Fibroblast of skin of right quadriceps (primary cell): ENCODE data around the gene PCDHGB3.
"Not testable (repeated sequence)": the region's sequence is repeated elsewhere in the genome, so short reads cannot be mapped to it uniquely, and the experiment has no call there.

Source experiments
- DNase-seq: peaks from one replicate; pipeline ENCODE4 v3.0.0-alpha.2; 2013

PCDHGB3 gene

GRCh38 chr5:141369994-141370848, at the start of gene PCDHGB3:
PCDHGB3 (plus strand) TSS chr5:141370242; CDS start chr5:141370395, 153 bp downstream.
- peak; percentile 64 for DNase-seq

GRCh38 chr5:141322261-141322660, 47.8 kb upstream of the PCDHGB3 start:
- no peak for DNase-seq

GRCh38 chr5:141326088-141326854, 43.8 kb upstream of the PCDHGB3 start:
- peak; percentile 67 for DNase-seq

- DNase-seq: no peak
Observed at GRCh38 chr5:141328231-141328630, 41.8 kb upstream of the PCDHGB3 start.

- DNase-seq: no peak
Observed at GRCh38 chr5:141330299-141331080, 39.6 kb upstream of the PCDHGB3 start, which contains the start of gene PCDHGA1. PCDHGA1 (plus strand) TSS chr5:141330514.

- not testable (repeated sequence) for DNase-seq
Observed at GRCh38 chr5:141332571-141332970, 37.5 kb upstream of the PCDHGB3 start.

GRCh38 chr5:141338538-141339306, 31.3 kb upstream of the PCDHGB3 start, which contains the start of gene PCDHGA2:
PCDHGA2 (plus strand) TSS chr5:141338760.
- DNase-seq: peak; percentile 48

- DNase-seq: not testable (repeated sequence)
Observed at GRCh38 chr5:141340781-141341354, 29.2 kb upstream of the PCDHGB3 start.

- no peak for DNase-seq
Observed at GRCh38 chr5:141342773-141343172, 27.3 kb upstream of the PCDHGB3 start.

GRCh38 chr5:141343242-141343952, 26.6 kb upstream of the PCDHGB3 start, which contains the start of gene PCDHGA3:
PCDHGA3 (plus strand) TSS chr5:141343829; CDS start chr5:141344034, 205 bp downstream.
- peak; percentile 57 for DNase-seq

- no peak for DNase-seq
Observed at GRCh38 chr5:141343953-141344463, 26.0 kb upstream of the PCDHGB3 start.

GRCh38 chr5:141345327-141345726, 24.7 kb upstream of the PCDHGB3 start:
- DNase-seq: no peak

GRCh38 chr5:141346017-141346416, 24.0 kb upstream of the PCDHGB3 start:
- not testable (repeated sequence) for DNase-seq

- peak; percentile 54 for DNase-seq
Observed at GRCh38 chr5:141349917-141350619, 20.0 kb upstream of the PCDHGB3 start, which contains the start of gene PCDHGB1. PCDHGB1 (plus strand) TSS chr5:141350099; CDS start chr5:141350261, 162 bp downstream.

- no peak for DNase-seq
Observed at GRCh38 chr5:141351591-141351990, 18.5 kb upstream of the PCDHGB3 start.

- DNase-seq: peak; percentile 20
Observed at GRCh38 chr5:141354900-141355469, 15.1 kb upstream of the PCDHGB3 start, which contains the start of gene PCDHGA4. PCDHGA4 (plus strand) TSS chr5:141355021; CDS start chr5:141355108, 87 bp downstream.

GRCh38 chr5:141355641-141356040, 14.4 kb upstream of the PCDHGB3 start:
- DNase-seq: no peak

GRCh38 chr5:141356133-141356532, 13.9 kb upstream of the PCDHGB3 start:
- no peak for DNase-seq

- DNase-seq: no peak
Observed at GRCh38 chr5:141356950-141357349, 13.1 kb upstream of the PCDHGB3 start.
